ENCODE measurements around the gene PIP4K2C.

PIP4K2C gene

GRCh38 chr12:57621497-57622292 is 30.7 kb downstream of the PIP4K2C start:
- no peak for FAIRE-seq
- peak; percentile 72 for DNase-seq (ENCODE audit: low spot score)

GRCh38 chr12:57622293-57623245 is 31.6 kb downstream of the PIP4K2C start:
- FAIRE-seq (no peak), DNase-seq (ENCODE audit: low spot score) (no peak)

- DNase-seq (ENCODE audit: low spot score) (no peak), FAIRE-seq (no peak)
Measured at GRCh38 chr12:57623385-57623784, 32.4 kb downstream of the PIP4K2C start.

- FAIRE-seq (no peak), DNase-seq (ENCODE audit: low spot score) (no peak)
Measured at GRCh38 chr12:57623811-57624390, 32.9 kb downstream of the PIP4K2C start.

- DNase-seq (ENCODE audit: low spot score) (no peak), FAIRE-seq (no peak)
Measured at GRCh38 chr12:57624441-57625220, 33.6 kb downstream of the PIP4K2C start.

GRCh38 chr12:57625261-57626032 is 34.5 kb downstream of the PIP4K2C start:
- no peak for DNase-seq (ENCODE audit: low spot score)
- FAIRE-seq = no peak

- FAIRE-seq = no peak
- no peak for DNase-seq (ENCODE audit: low spot score)
Measured at GRCh38 chr12:57626111-57626920, 35.3 kb downstream of the PIP4K2C start.

GRCh38 chr12:57626921-57627445 is 36.0 kb downstream of the PIP4K2C start:
- FAIRE-seq = no peak
- DNase-seq (ENCODE audit: low spot score) = no peak

- DNase-seq (ENCODE audit: low spot score) (no peak), FAIRE-seq (no peak)
Measured at GRCh38 chr12:57627501-57628279, 36.7 kb downstream of the PIP4K2C start.

- DNase-seq (ENCODE audit: low spot score) (no peak), FAIRE-seq (no peak)
Measured at GRCh38 chr12:57628280-57629191, 37.5 kb downstream of the PIP4K2C start.

- FAIRE-seq (no peak), DNase-seq (ENCODE audit: low spot score) (no peak)
Measured at GRCh38 chr12:57629897-57630471, 39.0 kb downstream of the PIP4K2C start.

GRCh38 chr12:57630891-57631433 is 40.0 kb downstream of the PIP4K2C start:
- no peak for FAIRE-seq
- no peak for DNase-seq (ENCODE audit: low spot score)

GRCh38 chr12:57631566-57632072 is 40.6 kb downstream of the PIP4K2C start:
- no peak for FAIRE-seq
- DNase-seq (ENCODE audit: low spot score) = no peak

- no peak for FAIRE-seq
- peak; percentile 41 for DNase-seq (ENCODE audit: low spot score)
Measured at GRCh38 chr12:57632073-57632957, 41.3 kb downstream of the PIP4K2C start.

Data from urothelium cell line (cell line).